NT2/D1 (cell line): Measurements from ENCODE around the gene MEN1.

ENCODE experiments used
- DNase-seq: peaks from one replicate; pipeline ENCODE4 v3.0.0-alpha.2; 2011; ENCODE audit warnings: low read depth, low spot score
- H3K27me3 ChIP-seq: 2 replicates; pipeline ENCODE4 v1.6.0; 2011; ENCODE audit warnings: mild to moderate bottlenecking; ENCODE audit not compliant: insufficient read length, insufficient read depth
- H3K36me3 ChIP-seq: 2 replicates; pipeline ENCODE4 v1.6.1; 2011; ENCODE audit warnings: mild to moderate bottlenecking, low read length, mixed read lengths; ENCODE audit not compliant: insufficient read depth, insufficient read length
- H3K4me1 ChIP-seq: 2 replicates; pipeline ENCODE4 v1.5.1; 2011; ENCODE audit not compliant: insufficient read depth, insufficient read length
- H3K4me3 ChIP-seq: 2 replicates; pipeline ENCODE4 v1.5.1; 2011; ENCODE audit warnings: low read depth; ENCODE audit not compliant: insufficient read length
- H3K9ac ChIP-seq: 2 replicates; pipeline ENCODE4 v1.6.0; 2011; ENCODE audit warnings: low read depth; ENCODE audit not compliant: insufficient read length
- H3K9me3 ChIP-seq: 2 replicates; pipeline ENCODE4 v1.5.1; 2011; ENCODE audit warnings: mild to moderate bottlenecking, low read length; ENCODE audit not compliant: insufficient read depth
- SUZ12 ChIP-seq: IDR thresholded peaks from 2 replicates; pipeline ENCODE4 v1.6.1; 2011; ENCODE audit not compliant: insufficient read length, insufficient read depth; ENCODE audit errors: extremely low read depth
- YY1 ChIP-seq: IDR thresholded peaks from 2 replicates; pipeline ENCODE4 v1.6.1; 2011; ENCODE audit not compliant: insufficient read length, insufficient read depth
- ZNF274 ChIP-seq: IDR thresholded peaks from 2 replicates; pipeline ENCODE4 v1.6.1; 2011; ENCODE audit warnings: mild to moderate bottlenecking, low read depth, low read length

MEN1 gene

DNA sequence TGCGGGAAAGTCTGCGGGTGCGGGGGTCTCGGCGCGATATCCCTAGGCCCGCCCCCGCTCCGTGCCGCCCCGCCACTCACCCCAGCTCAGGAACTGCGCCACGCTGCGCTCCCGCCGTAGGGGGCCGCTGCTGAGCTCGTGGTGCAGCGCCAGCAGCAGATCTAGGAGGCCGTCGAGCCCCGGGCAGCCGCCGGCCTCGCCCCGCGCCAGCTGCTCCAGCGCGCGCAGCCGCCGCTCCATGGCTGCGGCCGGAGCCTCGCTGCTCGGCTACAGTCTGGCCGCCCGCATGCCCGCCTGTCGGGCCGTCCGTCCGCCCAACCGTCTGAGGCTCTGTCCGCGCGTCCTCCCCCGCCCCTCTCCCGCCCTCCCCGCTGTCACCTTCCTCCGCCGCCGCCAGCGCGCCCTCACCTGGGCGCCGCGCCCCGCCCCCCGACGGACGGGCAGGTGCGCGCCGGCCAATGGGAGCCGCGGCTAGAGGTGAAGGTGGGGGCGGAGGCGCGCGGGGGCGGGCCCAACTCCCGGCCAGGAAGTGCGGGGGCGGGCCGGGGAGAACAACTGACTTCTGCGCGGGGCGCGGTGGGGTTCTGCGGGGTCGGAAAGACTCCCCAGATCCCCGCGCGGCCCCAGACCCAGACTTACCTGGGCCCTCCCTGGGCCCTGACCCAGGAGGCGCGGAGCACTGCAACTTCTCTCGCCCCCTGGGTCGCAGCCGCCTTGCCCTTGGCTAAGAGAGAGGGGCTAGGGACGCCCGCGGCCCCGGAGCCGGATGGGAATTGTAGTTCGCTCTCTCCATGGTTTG, 34.2 kb upstream of the MEN1 start, which contains the start of gene CDC42BPG:
TSS of gene CDC42BPG (minus strand) at position 324 of the 799 bp plus-strand sequence. CDS start at position 240, 84 bp downstream.
- H3K4me1 ChIP-seq: peaks cover 28% of the 10 kb centered on the region
- DNase-seq: no peak

DNA sequence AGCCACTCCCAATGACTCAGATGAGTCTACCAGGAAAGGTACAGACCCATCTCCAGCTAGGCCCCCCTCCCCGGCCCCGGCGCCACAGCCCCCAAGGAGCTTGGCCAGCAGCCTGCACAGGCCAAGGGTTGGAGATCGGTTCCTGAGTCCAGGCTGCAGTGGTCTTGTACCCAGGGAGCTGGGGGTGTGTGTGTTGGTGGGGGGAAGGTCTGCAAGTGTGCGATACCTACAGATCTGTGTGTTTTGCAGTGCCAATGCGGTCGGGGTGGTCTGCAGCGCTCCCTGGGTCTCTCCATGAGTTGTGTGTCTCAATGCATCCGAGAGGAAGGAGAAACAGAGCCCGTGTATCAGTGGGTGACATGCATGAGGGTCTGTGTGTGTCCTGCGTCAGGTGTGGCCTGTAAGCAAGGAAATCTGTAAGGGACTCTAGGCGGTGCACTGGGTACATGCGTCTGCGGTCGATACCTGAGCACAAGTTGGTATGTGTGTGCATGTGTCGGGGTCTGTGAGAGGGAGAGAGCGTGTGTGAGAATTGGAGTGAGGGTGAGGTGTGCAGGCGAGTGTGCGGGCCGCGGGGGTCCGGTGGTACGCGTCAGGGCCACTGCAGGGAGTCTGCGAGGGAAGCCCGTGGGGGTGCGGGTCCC, 33.5 kb upstream of the MEN1 start:
- no peaks in the 10 kb centered on the region for H3K27me3 ChIP-seq
- DNase-seq: no peak
- H3K4me3 ChIP-seq: peak overlapping the region; percentile 47
- H3K4me1 ChIP-seq: peaks cover 27% of the 10 kb centered on the region
- peak overlapping the region; percentile 74 for H3K9ac ChIP-seq
- H3K9me3 ChIP-seq: no peaks in the 10 kb centered on the region
- peaks cover 8% of the 10 kb centered on the region for H3K36me3 ChIP-seq
- no peak for TF ChIP-seq YY1
- TF ChIP-seq ZNF274: no peak
- TF ChIP-seq SUZ12: no peak

More for the DNA sequence above, 34.2 kb upstream of the MEN1 start, which contains the start of gene CDC42BPG:
- Histone ChIP-seq H3K9me3 (no peaks in the 10 kb centered on the region), H3K27me3 (no peaks in the 10 kb centered on the region), H3K36me3 (peaks cover 1% of the 10 kb centered on the region), H3K9ac (peak within 1 kb of the TSS; percentile 74), H3K4me3 (peak within 1 kb of the TSS; percentile 62)
- TF ChIP-seq SUZ12 (no peak), YY1 (no peak), ZNF274 (no peak)

DNA sequence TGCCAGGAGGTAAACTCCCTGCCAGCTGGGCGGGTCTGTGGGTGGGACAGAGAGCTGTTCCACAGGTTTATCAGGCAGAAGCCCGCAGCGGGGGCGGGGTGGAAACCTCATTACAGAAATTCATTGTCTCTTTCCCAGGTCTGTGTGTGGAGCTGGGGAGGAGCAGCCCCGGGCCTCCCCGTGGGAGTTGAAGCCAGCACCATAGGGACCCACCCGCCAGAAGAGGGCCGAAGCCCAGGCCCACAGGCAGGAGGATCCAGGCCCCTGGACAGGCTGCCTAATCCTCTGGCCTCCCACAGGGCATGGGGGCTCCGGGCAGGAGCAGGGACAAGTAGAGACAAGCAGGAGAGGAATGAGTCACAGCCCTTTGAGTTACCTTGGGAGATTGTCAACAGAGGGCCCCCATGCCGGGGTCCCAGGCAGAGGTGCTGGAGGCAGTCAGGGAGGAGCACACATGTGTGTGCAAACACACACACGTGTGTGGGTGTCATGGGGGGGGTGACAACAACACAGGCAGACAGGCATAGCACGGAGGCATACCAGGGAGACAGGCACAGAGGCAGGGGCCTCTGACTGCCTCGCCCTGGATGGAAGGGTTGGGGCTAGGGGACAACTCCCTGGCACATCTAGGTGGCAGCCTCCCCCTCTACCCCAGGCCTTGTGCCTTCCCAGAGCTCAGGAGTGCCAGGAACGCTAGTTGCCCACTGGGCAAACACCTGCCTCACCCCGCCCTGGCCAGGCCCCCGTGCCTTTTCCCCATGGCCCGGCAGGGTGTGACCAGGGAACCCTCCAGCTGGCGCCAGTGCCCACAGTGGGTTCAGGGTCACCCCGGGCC, 32.7 kb upstream of the MEN1 start:
- no peaks in the 10 kb centered on the region for H3K9me3 ChIP-seq
- peaks cover 15% of the 10 kb centered on the region for H3K36me3 ChIP-seq
- no peak overlapping the region for H3K4me3 ChIP-seq
- H3K9ac ChIP-seq: peak overlapping the region; percentile 74
- H3K27me3 ChIP-seq: no peaks in the 10 kb centered on the region
- peaks cover 22% of the 10 kb centered on the region for H3K4me1 ChIP-seq
- TF ChIP-seq ZNF274 (no peak), YY1 (no peak), SUZ12 (no peak)
- no peak for DNase-seq

DNA sequence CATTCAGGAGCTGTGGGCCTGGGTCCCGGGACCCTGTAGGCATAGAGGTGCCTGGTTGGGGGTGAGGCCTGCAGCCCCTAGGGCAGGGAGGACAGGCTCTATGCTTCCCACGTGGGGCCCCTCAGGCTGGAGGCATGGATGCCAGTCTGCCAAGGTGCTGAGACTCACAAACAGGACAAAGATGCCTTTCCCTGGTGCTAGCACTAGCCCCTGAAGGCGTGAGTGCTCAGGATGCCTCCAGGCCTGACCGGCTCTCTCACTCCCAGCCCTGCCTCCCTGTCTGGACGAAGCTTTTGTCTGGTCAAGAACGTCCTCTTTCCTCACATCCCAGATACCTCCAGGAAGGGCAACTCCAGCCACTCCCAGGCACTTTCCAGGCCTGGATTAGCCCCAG, 32.0 kb upstream of the MEN1 start:
- Histone ChIP-seq H3K9ac (peak overlapping the region; percentile 74), H3K4me3 (no peak overlapping the region)
- TF ChIP-seq ZNF274 (no peak), SUZ12 (no peak), YY1 (no peak)

GRCh38 chr11:64841592-64842365, 31.4 kb upstream of the MEN1 start:
- DNase-seq: no peak
- Histone ChIP-seq H3K27me3 (no peaks in the 10 kb centered on the region), H3K4me1 (peaks cover 26% of the 10 kb centered on the region), H3K9me3 (no peaks in the 10 kb centered on the region), H3K4me3 (no peak overlapping the region), H3K9ac (peak overlapping the region; percentile 74), H3K36me3 (peaks cover 25% of the 10 kb centered on the region)
- no peak for TF ChIP-seq YY1
- TF ChIP-seq SUZ12: no peak

More for the DNA sequence above, 32.0 kb upstream of the MEN1 start:
- H3K27me3 ChIP-seq: no peaks in the 10 kb centered on the region
- no peaks in the 10 kb centered on the region for H3K9me3 ChIP-seq
- no peak for DNase-seq
- peaks cover 21% of the 10 kb centered on the region for H3K36me3 ChIP-seq
- H3K4me1 ChIP-seq: peaks cover 24% of the 10 kb centered on the region

DNA sequence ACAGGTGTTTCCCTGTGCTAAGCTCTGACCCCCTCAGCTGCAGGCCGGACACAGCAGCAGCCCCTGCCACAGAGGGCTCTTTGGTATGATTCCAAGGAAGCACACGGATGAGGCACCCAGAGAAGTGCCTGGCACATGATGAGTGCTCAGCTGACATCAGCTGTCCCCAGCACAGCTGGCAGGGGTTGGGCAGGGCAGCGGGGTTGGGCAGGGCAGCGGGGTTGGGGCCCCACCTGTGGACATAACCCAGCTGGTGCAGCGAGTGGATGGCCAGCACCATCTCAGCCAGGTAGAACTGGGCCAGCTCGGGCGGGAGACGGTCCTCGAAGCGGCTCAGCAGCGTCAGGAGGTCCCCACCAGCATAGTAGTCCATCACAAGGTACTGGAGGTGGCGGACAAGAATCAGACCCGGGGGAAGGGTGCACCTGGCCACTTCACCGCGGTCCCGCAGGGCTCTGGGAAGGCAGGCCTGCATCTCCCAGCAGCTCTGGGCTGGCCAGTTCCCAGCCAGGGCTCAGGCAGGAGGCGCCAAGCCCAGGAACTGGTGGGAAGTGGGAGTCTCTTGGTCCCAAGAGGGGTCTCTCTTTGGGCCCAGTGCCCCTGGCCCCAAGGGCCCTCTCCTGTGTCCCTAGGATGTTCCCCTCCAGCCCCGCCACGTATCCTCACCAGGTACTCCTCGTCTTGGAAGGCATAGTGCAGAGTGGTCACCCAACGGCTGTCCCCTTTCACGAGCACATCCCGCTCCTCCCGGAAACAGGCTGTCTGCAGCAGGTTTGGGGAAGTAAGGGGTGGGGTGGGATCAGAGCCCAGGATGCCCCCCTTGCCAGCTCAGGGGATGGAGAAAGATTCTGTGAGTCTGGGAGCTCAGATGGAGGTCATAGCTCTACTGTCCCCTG, 29.8 kb upstream of the MEN1 start:
- no peaks in the 10 kb centered on the region for H3K27me3 ChIP-seq
- TF ChIP-seq SUZ12: no peak
- no peak for TF ChIP-seq ZNF274
- TF ChIP-seq YY1: no peak

More for the DNA sequence above, 29.8 kb upstream of the MEN1 start:
- peaks cover 37% of the 10 kb centered on the region for H3K36me3 ChIP-seq
- no peak overlapping the region for H3K4me3 ChIP-seq
- no peaks in the 10 kb centered on the region for H3K9me3 ChIP-seq
- DNase-seq: no peak
- peaks cover 26% of the 10 kb centered on the region for H3K4me1 ChIP-seq
- no peak overlapping the region for H3K9ac ChIP-seq
